Measurements from ENCODE around the gene RPS27.
"Not testable (repeated sequence)": the region's sequence is repeated elsewhere in the genome, so short reads cannot be mapped to it uniquely, and the experiment has no call there.

GRCh38 chr1:153981735-153982134, 8.8 kb upstream of the RPS27 start:
- TF ChIP-seq EZH2 (optimal IDR thresholded peaks at IDR 0.05; ENCODE audit: low read depth, low read length); CTCF (IDR thresholded peaks at IDR 0.05; ENCODE audit: low read length): not testable (repeated sequence)

All from MM.1S (cell line).